Keratinocyte (primary cell): Measurements from ENCODE around the gene SIRT4. TPM values are rescaled to one million over a fixed set of nuclear protein-coding genes. Genes with fewer than 3 reads are reported as not detected.

ENCODE experiments used
- DNase-seq: peaks from one replicate; pipeline ENCODE4 v3.0.0-alpha.2; 2011; ENCODE audit warnings: low read depth, missing footprints, low spot score
- FAIRE-seq: peaks from 2 replicates; lab custom pipeline; 2011; peaks lifted over from hg19 to GRCh38; lab: Jason Lieb, UNC
- H2AFZ ChIP-seq: 2 replicates; pipeline ENCODE4 v1.6.0; 2012; ENCODE audit warnings: low read length, control low read depth, inconsistent platforms; ENCODE audit not compliant: control insufficient read depth
- H3K27ac ChIP-seq: 2 replicates; pipeline ENCODE4 v1.5.1; 2011; ENCODE audit warnings: low read length; ENCODE audit not compliant: control insufficient read depth, insufficient read depth
- H3K27me3 ChIP-seq: 3 replicates; pipeline ENCODE4 v1.6.0; 2011; ENCODE audit warnings: low read length; ENCODE audit not compliant: control insufficient read depth, insufficient read depth; ENCODE audit errors: extremely low read depth
- H3K36me3 ChIP-seq, 2 experiments: 2 replicates in 1 of 2; 3 replicates in 1 of 2; pipeline ENCODE4 v1.5.1; 2011; ENCODE audit warnings: low read length in 2 of 2, mild to moderate bottlenecking in 1 of 2; ENCODE audit not compliant: control insufficient read depth in 2 of 2, insufficient read depth in 2 of 2; ENCODE audit errors: extremely low read depth in 1 of 2
- H3K4me1 ChIP-seq: 3 replicates; pipeline ENCODE4 v1.5.1; 2011; ENCODE audit warnings: low read length; ENCODE audit not compliant: control insufficient read depth, insufficient read depth; ENCODE audit errors: extremely low read depth
- H3K4me2 ChIP-seq: 3 replicates; pipeline ENCODE4 v1.6.0; 2011; ENCODE audit warnings: low read depth, low read length; ENCODE audit not compliant: control insufficient read depth, insufficient read depth; ENCODE audit errors: extremely low read depth
- H3K4me3 ChIP-seq, 3 experiments: fragments of 200-600 bp in 1 of 3; sonication (generic) in 1 of 3; 2 replicates in 2 of 3; 3 replicates in 1 of 3; pipeline ENCODE4 v1.5.1; 2011 to 2016; ENCODE audit warnings: low read length in 3 of 3, mild to moderate bottlenecking in 3 of 3, control low read depth in 2 of 3, inconsistent platforms in 1 of 3, low read depth in 1 of 3, mixed read lengths in 1 of 3, mixed run types in 1 of 3, moderate library complexity in 1 of 3; ENCODE audit not compliant: control insufficient read depth in 2 of 3, insufficient read depth in 2 of 3; ENCODE audit errors: extremely low read depth in 1 of 3
- H3K79me2 ChIP-seq: 2 replicates; pipeline ENCODE4 v1.6.0; 2012; ENCODE audit warnings: low read length; ENCODE audit not compliant: control insufficient read depth, insufficient read depth
- H3K9ac ChIP-seq: 3 replicates; pipeline ENCODE4 v1.6.0; 2011; ENCODE audit warnings: low read length; ENCODE audit not compliant: control insufficient read depth, insufficient read depth; ENCODE audit errors: extremely low read depth
- H3K9me1 ChIP-seq: 3 replicates; pipeline ENCODE4 v1.6.0; 2011; ENCODE audit warnings: low read length; ENCODE audit not compliant: control insufficient read depth, insufficient read depth; ENCODE audit errors: extremely low read depth
- H3K9me3 ChIP-seq: 2 replicates; pipeline ENCODE4 v1.5.1; 2012; ENCODE audit warnings: low read depth, low read length; ENCODE audit not compliant: control insufficient read depth
- H4K20me1 ChIP-seq: 3 replicates; pipeline ENCODE4 v1.6.0; 2011; ENCODE audit warnings: low read length; ENCODE audit not compliant: control insufficient read depth, insufficient read depth; ENCODE audit errors: extremely low read depth
- CTCF ChIP-seq, 3 experiments: IDR thresholded peaks in 1 of 3; conservative IDR thresholded peaks in 1 of 3; optimal IDR thresholded peaks in 1 of 3; 2 replicates in 2 of 3; 3 replicates in 1 of 3; pipeline versions ENCODE3 to v1.5.1; 2011; ENCODE audit warnings: low read length in 3 of 3, mild to moderate bottlenecking in 3 of 3, moderate library complexity in 2 of 3, control low read depth in 1 of 3, inconsistent platforms in 1 of 3; ENCODE audit not compliant: insufficient read depth in 2 of 3; ENCODE audit errors: extremely low read depth in 1 of 3
- EZH2 ChIP-seq: IDR thresholded peaks from one replicate; pipeline ENCODE4 v1.6.1; 2012; ENCODE audit warnings: inconsistent platforms, mild to moderate bottlenecking, low read length, moderate library complexity
- dilution Hi-C: fragments of 300-500 bp; cut with MboI; formaldehyde crosslinking; loops from one replicate; pipeline ENCODE4 v1.7.0; 2020; ENCODE audit warnings: low sequenced_read_pairs; ENCODE audit not compliant: extremely low pct_ligation_motif_present
- polyA plus RNA-seq, 5 experiments: library from polyadenylated mRNA; depleted of rRNA in 3 of 5; stranded (reverse) in 3 of 5; stranded (forward) in 1 of 5; unstranded in 1 of 5; fragments of >200 nt; gene quantifications; 1 replicate in 1 of 5; 2 replicates in 3 of 5; 3 replicates in 1 of 5; pipeline versions ENCODE4 v1.2.1 to v1.2.3, GENCODE V29; 2011 to 2012; ENCODE audit warnings: missing spikeins in 2 of 5, low read depth in 1 of 5, low replicate concordance in 1 of 5

Gene SIRT4
- polyA plus RNA-seq, 1 donor (not counting 4 experiments of a cell fraction or from before 2014, with no cell fraction given), result 0.98 TPM

GRCh38 chr12:120346031-120346430 is 43.9 kb downstream of the SIRT4 start:
- FAIRE-seq (no peak), DNase-seq (no peak)
- TF ChIP-seq CTCF (optimal IDR thresholded peaks at IDR 0.05 in 1 of 3, IDR thresholded peaks at IDR 0.05 in 1 of 3, conservative IDR thresholded peaks at IDR 0.05 in 1 of 3; ENCODE audit: extremely low read depth in 1 of 3, insufficient read depth in 2 of 3, low read length in 3 of 3), result no peak
- TF ChIP-seq EZH2, result no peak
- Histone ChIP-seq H3K4me2 (no peak overlapping the region), H3K27me3 (no peaks in the 10 kb centered on the region), H3K4me1 (no peaks in the 10 kb centered on the region), H4K20me1 (no peaks in the 10 kb centered on the region), H3K9ac (no peak overlapping the region), H3K27ac (no peak overlapping the region), H2AFZ (no peak overlapping the region), H3K4me3 (no peak overlapping the region), H3K9me3 (no peaks in the 10 kb centered on the region), H3K9me1 (no peaks in the 10 kb centered on the region), H3K79me2 (no peaks in the 10 kb centered on the region), H3K36me3 (no peaks in the 10 kb centered on the region)
- dilution Hi-C loops, result no loop called here

- H2AFZ ChIP-seq, result no peak overlapping the region
- FAIRE-seq (no peak), DNase-seq (no peak)
- H3K9me1 ChIP-seq, result no peaks in the 10 kb centered on the region
- dilution Hi-C loops, result no loop called here
- TF ChIP-seq CTCF (optimal IDR thresholded peaks at IDR 0.05 in 1 of 3, IDR thresholded peaks at IDR 0.05 in 1 of 3, conservative IDR thresholded peaks at IDR 0.05 in 1 of 3; ENCODE audit: extremely low read depth in 1 of 3, insufficient read depth in 2 of 3, low read length in 3 of 3), result peak in 1 of 3 experiments; percentile 21
- no peak for TF ChIP-seq EZH2
- no peaks in the 10 kb centered on the region for H3K36me3 ChIP-seq
- H3K9ac ChIP-seq, result no peak overlapping the region
- H3K27me3 ChIP-seq, result no peaks in the 10 kb centered on the region
- no peak overlapping the region for H3K27ac ChIP-seq
- no peak overlapping the region for H3K4me2 ChIP-seq
- H3K4me3 ChIP-seq, result no peak overlapping the region
- no peaks in the 10 kb centered on the region for H3K79me2 ChIP-seq
- H4K20me1 ChIP-seq, result no peaks in the 10 kb centered on the region
- H3K9me3 ChIP-seq, result no peaks in the 10 kb centered on the region
- H3K4me1 ChIP-seq, result no peaks in the 10 kb centered on the region
These were observed 44.6 kb downstream of the SIRT4 start for GRCh38 chr12:120346681-120347080.
